DND-41 (cell line): ENCODE measurements around the gene CD63.

ENCODE experiments used
- ATAC-seq: fragments of 200-7000 bp; cut with Tn5 transposase; 3 replicates; pipeline ENCODE4 v1.9.1; 2021; ENCODE audit warnings: low read depth; ENCODE audit not compliant: insufficient read depth
- DNase-seq: peaks from one replicate; pipeline ENCODE4 v3.0.0-alpha.2; 2020
- H2AFZ ChIP-seq: 2 replicates; pipeline ENCODE4 v1.6.0; 2012; ENCODE audit warnings: low read depth, low read length
- H3K27ac ChIP-seq: 2 replicates; pipeline ENCODE4 v1.5.1; 2012; ENCODE audit warnings: low read length, inconsistent platforms
- H3K27me3 ChIP-seq: fragments of 200-600 bp; sonication (generic); 2 replicates; pipeline ENCODE4 v1.6.0; 2012; ENCODE audit warnings: low read length, mild to moderate bottlenecking, inconsistent platforms; ENCODE audit not compliant: insufficient read depth, poor library complexity
- H3K36me3 ChIP-seq: 2 replicates; pipeline ENCODE4 v1.5.1; 2012; ENCODE audit warnings: low read length, inconsistent platforms; ENCODE audit not compliant: insufficient read depth
- H3K4me1 ChIP-seq: 2 replicates; pipeline ENCODE4 v1.5.1; 2012; ENCODE audit warnings: mild to moderate bottlenecking, low read length; ENCODE audit not compliant: insufficient read depth
- H3K4me2 ChIP-seq: 2 replicates; pipeline ENCODE4 v1.6.0; 2012; ENCODE audit warnings: mild to moderate bottlenecking, moderate library complexity, low read length, inconsistent platforms; ENCODE audit not compliant: insufficient read depth
- H3K4me3 ChIP-seq, 2 experiments: fragments of 200-600 bp in 1 of 2; shearing (Covaris generic) in 1 of 2; 2 replicates each; pipeline ENCODE4 v1.5.1; 2012 to 2016; ENCODE audit warnings: inconsistent platforms in 2 of 2, low read length in 2 of 2, mild to moderate bottlenecking in 2 of 2, low read depth in 1 of 2, moderate library complexity in 1 of 2
- H3K79me2 ChIP-seq: 2 replicates; pipeline ENCODE4 v1.6.0; 2012; ENCODE audit warnings: low read length, inconsistent platforms; ENCODE audit not compliant: insufficient read depth
- H3K9ac ChIP-seq: 2 replicates; pipeline ENCODE4 v1.6.0; 2012; ENCODE audit warnings: low read depth, mild to moderate bottlenecking, inconsistent platforms, low read length, moderate library complexity
- H3K9me3 ChIP-seq: 2 replicates; pipeline ENCODE4 v1.5.1; 2012; ENCODE audit warnings: low read length, moderate library complexity, mild to moderate bottlenecking, inconsistent platforms; ENCODE audit not compliant: insufficient read depth, severe bottlenecking
- H4K20me1 ChIP-seq: 2 replicates; pipeline ENCODE4 v1.6.0; 2012; ENCODE audit warnings: low read length; ENCODE audit not compliant: insufficient read depth
- CTCF ChIP-seq: IDR thresholded peaks from 2 replicates; pipeline ENCODE4 v1.5.1; 2012; ENCODE audit warnings: borderline replicate concordance, low read length, moderate library complexity, mild to moderate bottlenecking; ENCODE audit not compliant: poor library complexity, severe bottlenecking; ENCODE audit errors: extremely low read depth
- EZH2 ChIP-seq: IDR thresholded peaks from 3 replicates; pipeline ENCODE4 v1.6.1; 2012; ENCODE audit warnings: borderline replicate concordance, low read depth, mild to moderate bottlenecking, moderate library complexity, low read length, inconsistent platforms; ENCODE audit not compliant: severe bottlenecking

Gene CD63

GRCh38 chr12:55704824-55705718, 23.7 kb downstream of the CD63 start:
- no peaks in the 10 kb centered on the region for H4K20me1 ChIP-seq
- H3K79me2 ChIP-seq, result no peaks in the 10 kb centered on the region
- no peak for TF ChIP-seq CTCF
- no peak for TF ChIP-seq EZH2
- H3K4me3 ChIP-seq, result no peak overlapping the region
- H3K4me1 ChIP-seq, result peaks cover 9% of the 10 kb centered on the region
- no peaks in the 10 kb centered on the region for H3K9me3 ChIP-seq
- H3K36me3 ChIP-seq, result no peaks in the 10 kb centered on the region
- H2AFZ ChIP-seq, result no peak overlapping the region
- no peak overlapping the region for H3K9ac ChIP-seq
- H3K4me2 ChIP-seq, result no peak overlapping the region
- H3K27ac ChIP-seq, result no peak overlapping the region
- DNase-seq (no peak), ATAC-seq (no peak)
- peaks cover 40% of the 10 kb centered on the region for H3K27me3 ChIP-seq

GRCh38 chr12:55703901-55704761, 24.7 kb downstream of the CD63 start:
- Histone ChIP-seq H4K20me1 (no peaks in the 10 kb centered on the region), H3K79me2 (no peaks in the 10 kb centered on the region), H3K27ac (no peak overlapping the region), H3K4me3 (no peak overlapping the region), H3K4me2 (no peak overlapping the region), H3K27me3 (peaks cover 36% of the 10 kb centered on the region), H3K9me3 (no peaks in the 10 kb centered on the region), H3K9ac (no peak overlapping the region), H2AFZ (no peak overlapping the region), H3K36me3 (no peaks in the 10 kb centered on the region), H3K4me1 (peaks cover 9% of the 10 kb centered on the region)
- ATAC-seq (no peak), DNase-seq (no peak)
- TF ChIP-seq CTCF (no peak), EZH2 (no peak)

- TF ChIP-seq CTCF (no peak), EZH2 (no peak)
- Histone ChIP-seq H4K20me1 (no peaks in the 10 kb centered on the region), H2AFZ (no peak overlapping the region), H3K79me2 (no peaks in the 10 kb centered on the region), H3K4me2 (no peak overlapping the region), H3K4me3 (no peak overlapping the region), H3K36me3 (no peaks in the 10 kb centered on the region), H3K9ac (no peak overlapping the region), H3K27me3 (peaks cover 28% of the 10 kb centered on the region), H3K4me1 (peaks cover 9% of the 10 kb centered on the region), H3K9me3 (no peaks in the 10 kb centered on the region), H3K27ac (no peak overlapping the region)
- DNase-seq, result no peak
- no peak for ATAC-seq
Measured at GRCh38 chr12:55703288-55703687, 25.5 kb downstream of the CD63 start.
